ENCODE measurements around the gene SPTB. TPM values are rescaled to one million over a fixed set of nuclear protein-coding genes. Genes with fewer than 3 reads are reported as not detected.

The SPTB gene
- total and polyA plus RNA-seq, 9 of the 15 experiments (the other 6 are each of a cell fraction or from before 2014, with no cell fraction given) = 0.21 to 45.9 (median 11.7) TPM

DNA sequence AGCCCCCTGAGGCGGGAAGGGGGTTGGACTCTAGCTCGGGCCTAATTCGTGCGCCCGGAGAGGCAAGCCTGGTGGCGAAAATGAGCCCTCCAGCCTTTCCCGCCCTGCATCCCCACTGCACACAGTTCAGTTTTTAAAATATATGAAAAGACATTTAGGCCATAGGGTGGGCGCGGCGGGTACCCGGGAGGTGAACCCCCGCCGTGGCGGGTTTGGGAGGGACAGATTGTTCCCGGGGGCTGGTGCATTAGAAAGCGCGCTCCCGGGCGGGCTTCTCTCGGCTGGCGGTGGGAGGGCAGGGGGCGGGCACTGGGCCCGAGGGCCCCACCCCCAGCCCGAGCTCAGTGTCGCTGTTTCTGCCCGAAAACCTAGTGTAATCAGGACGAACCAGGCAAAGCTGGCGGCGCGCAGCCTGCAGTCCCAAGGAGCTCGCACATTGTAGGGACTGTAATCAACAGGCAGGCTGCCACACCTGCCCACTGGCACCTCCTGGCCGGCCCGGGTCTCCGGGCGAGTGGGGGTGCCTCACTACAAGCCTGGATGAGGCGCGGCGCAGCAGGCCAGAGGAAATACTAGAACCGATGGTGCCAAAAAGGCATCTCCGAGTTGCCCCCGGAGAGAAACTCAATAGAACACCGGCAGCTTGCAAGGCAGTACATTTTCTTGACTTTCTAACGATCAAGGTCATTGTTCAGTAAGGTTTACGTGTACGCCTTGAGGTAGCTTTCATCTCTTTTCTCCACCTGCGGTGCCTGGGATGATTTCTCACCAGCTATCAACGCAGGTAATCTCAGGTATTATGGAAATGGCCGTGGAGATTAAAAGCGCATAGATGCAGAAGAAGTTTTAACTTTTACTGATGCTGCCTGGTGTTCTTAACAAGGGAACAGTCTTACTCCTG, 764 bp upstream of the SPTB start (continued):
- TF ChIP-seq, protein P1, sequence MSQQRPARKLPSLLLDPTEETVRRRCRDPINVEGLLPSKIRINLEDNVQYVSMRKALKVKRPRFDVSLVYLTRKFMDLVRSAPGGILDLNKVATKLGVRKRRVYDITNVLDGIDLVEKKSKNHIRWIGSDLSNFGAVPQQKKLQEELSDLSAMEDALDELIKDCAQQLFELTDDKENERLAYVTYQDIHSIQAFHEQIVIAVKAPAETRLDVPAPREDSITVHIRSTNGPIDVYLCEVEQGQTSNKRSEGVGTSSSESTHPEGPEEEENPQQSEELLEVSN (IDR thresholded peaks at IDR 0.05; ENCODE audit: borderline replicate concordance in 1 of 2, extremely low read depth in 1 of 2, insufficient read depth in 1 of 2, insufficient read length in 1 of 2, low read depth in 1 of 2, low read length in 1 of 2, poor library complexity in 1 of 2, severe bottlenecking in 1 of 2) = peak in 1 of 2 experiments; percentile 51
- TF ChIP-seq ZNF121 (CRISPR knock-in tag; conservative IDR thresholded peaks at IDR 0.05) (no peak), MXI1 (IDR thresholded peaks at IDR 0.05; ENCODE audit: low read depth, low read length) (no peak), POLR2AphosphoS5 (IDR thresholded peaks at IDR 0.05; ENCODE audit: control insufficient read depth, insufficient read depth, low read depth, low read length) (peak; percentile 61; the same call in 1 of the 2 replicates), EP400 (IDR thresholded peaks at IDR 0.05) (0 out of 2 replicates have a peak, but pooled peaks have one; percentile 21), NRF1 (conservative IDR thresholded peaks at IDR 0.05 in 1 of 2, IDR thresholded peaks at IDR 0.05 in 1 of 2) (peak; percentile 51 to 59), PHF8 (IDR thresholded peaks at IDR 0.05; ENCODE audit: borderline replicate concordance, low read length) (peak; percentile 25; the same call in 1 of the 2 replicates), RBM34 (IDR thresholded peaks at IDR 0.05; ENCODE audit: borderline replicate concordance, insufficient read depth, low read length) (no peak), FOXK1 (CRISPR knock-in tag; IDR thresholded peaks at IDR 0.05; ENCODE audit: borderline replicate concordance) (no peak), GATA2 (CRISPR knock-in tag; IDR thresholded peaks at IDR 0.05) (no peak), YBX1 (IDR thresholded peaks at IDR 0.05) (no peak), PRPF4 (IDR thresholded peaks at IDR 0.05; ENCODE audit: insufficient read depth, low read depth, low read length, poor library complexity, severe bottlenecking) (no peak)
- TF ChIP-seq, protein P2, sequence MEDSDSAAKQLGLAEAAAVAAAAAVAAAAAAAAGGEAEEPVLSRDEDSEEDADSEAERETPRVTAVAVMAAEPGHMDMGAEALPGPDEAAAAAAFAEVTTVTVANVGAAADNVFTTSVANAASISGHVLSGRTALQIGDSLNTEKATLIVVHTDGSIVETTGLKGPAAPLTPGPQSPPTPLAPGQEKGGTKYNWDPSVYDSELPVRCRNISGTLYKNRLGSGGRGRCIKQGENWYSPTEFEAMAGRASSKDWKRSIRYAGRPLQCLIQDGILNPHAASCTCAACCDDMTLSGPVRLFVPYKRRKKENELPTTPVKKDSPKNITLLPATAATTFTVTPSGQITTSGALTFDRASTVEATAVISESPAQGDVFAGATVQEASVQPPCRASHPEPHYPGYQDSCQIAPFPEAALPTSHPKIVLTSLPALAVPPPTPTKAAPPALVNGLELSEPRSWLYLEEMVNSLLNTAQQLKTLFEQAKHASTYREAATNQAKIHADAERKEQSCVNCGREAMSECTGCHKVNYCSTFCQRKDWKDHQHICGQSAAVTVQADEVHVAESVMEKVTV (CRISPR knock-in tag; IDR thresholded peaks at IDR 0.05) = no peak
- TF ChIP-seq, protein P3, sequence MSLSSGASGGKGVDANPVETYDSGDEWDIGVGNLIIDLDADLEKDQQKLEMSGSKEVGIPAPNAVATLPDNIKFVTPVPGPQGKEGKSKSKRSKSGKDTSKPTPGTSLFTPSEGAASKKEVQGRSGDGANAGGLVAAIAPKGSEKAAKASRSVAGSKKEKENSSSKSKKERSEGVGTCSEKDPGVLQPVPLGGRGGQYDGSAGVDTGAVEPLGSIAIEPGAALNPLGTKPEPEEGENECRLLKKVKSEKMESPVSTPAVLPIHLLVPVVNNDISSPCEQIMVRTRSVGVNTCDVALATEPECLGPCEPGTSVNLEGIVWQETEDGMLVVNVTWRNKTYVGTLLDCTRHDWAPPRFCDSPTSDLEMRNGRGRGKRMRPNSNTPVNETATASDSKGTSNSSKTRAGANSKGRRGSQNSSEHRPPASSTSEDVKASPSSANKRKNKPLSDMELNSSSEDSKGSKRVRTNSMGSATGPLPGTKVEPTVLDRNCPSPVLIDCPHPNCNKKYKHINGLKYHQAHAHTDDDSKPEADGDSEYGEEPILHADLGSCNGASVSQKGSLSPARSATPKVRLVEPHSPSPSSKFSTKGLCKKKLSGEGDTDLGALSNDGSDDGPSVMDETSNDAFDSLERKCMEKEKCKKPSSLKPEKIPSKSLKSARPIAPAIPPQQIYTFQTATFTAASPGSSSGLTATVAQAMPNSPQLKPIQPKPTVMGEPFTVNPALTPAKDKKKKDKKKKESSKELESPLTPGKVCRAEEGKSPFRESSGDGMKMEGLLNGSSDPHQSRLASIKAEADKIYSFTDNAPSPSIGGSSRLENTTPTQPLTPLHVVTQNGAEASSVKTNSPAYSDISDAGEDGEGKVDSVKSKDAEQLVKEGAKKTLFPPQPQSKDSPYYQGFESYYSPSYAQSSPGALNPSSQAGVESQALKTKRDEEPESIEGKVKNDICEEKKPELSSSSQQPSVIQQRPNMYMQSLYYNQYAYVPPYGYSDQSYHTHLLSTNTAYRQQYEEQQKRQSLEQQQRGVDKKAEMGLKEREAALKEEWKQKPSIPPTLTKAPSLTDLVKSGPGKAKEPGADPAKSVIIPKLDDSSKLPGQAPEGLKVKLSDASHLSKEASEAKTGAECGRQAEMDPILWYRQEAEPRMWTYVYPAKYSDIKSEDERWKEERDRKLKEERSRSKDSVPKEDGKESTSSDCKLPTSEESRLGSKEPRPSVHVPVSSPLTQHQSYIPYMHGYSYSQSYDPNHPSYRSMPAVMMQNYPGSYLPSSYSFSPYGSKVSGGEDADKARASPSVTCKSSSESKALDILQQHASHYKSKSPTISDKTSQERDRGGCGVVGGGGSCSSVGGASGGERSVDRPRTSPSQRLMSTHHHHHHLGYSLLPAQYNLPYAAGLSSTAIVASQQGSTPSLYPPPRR (CRISPR knock-in tag; IDR thresholded peaks at IDR 0.05; ENCODE audit: borderline replicate concordance) = no peak

Data from K562 (cell line).